Lower lobe of right lung (tissue), 2 donors: ENCODE results near the gene TM7SF2. TPM values are rescaled to one million over a fixed set of nuclear protein-coding genes. Genes with fewer than 3 reads are reported as not detected.
"Not testable (repeated sequence)": the region's sequence is repeated elsewhere in the genome, so short reads cannot be mapped to it uniquely, and the experiment has no call there.

Experiments used
- ATAC-seq, 2 donors: fragments of 200-7000 bp; cut with Tn5 transposase; one replicate each; pipeline ENCODE4 v1.9.1; 2020 to 2022; ENCODE audit warnings: mild to moderate bottlenecking in 2 of 2, moderate library complexity in 2 of 2
- DNase-seq: peaks from one replicate; pipeline ENCODE4 v3.0.0-alpha.2; 2020
- H3K27ac ChIP-seq: fragments of 200-600 bp; one replicate; pipeline ENCODE4 v1.8.0; 2022
- H3K27me3 ChIP-seq: fragments of 200-600 bp; one replicate; pipeline ENCODE4 v1.8.0; 2022; ENCODE audit warnings: low read depth
- H3K36me3 ChIP-seq: fragments of 200-600 bp; one replicate; pipeline ENCODE4 v1.8.0; 2022; ENCODE audit warnings: mild to moderate bottlenecking
- H3K4me1 ChIP-seq: fragments of 200-600 bp; one replicate; pipeline ENCODE4 v1.8.0; 2022
- H3K4me3 ChIP-seq: fragments of 200-600 bp; one replicate; pipeline ENCODE4 v1.8.0; 2022; ENCODE audit warnings: mild to moderate bottlenecking
- H3K9me3 ChIP-seq: fragments of 200-600 bp; one replicate; pipeline ENCODE4 v1.8.0; 2022
- intact Hi-C: fragments of 100-400 bp; cut with DNase I; formaldehyde crosslinking; loops from one replicate; pipeline ENCODE4 v1.11.0; 2022
- total RNA-seq: library from RNA; stranded (reverse); fragmentation: NEBNext Ultra II Directional; extraction: Animal tissue kit (Norgen Biotek cat#: 25700); gene quantifications from one replicate; pipeline ENCODE4 v1.2.1, GENCODE V29; 2021
- TF ChIP-seq, protein P1 (sequence below): fragments of 200-600 bp; IDR thresholded peaks from one replicate; pipeline ENCODE4 v1.8.0; 2022; ENCODE audit warnings: antibody characterized with exemption, mild to moderate bottlenecking
- donor health status: DM: no; HTN: yes; CAD: no; lungs with severe emphysema.

The TM7SF2 gene
- total RNA-seq, 1 donor from 2014 or later = 38.8 TPM

DNA sequence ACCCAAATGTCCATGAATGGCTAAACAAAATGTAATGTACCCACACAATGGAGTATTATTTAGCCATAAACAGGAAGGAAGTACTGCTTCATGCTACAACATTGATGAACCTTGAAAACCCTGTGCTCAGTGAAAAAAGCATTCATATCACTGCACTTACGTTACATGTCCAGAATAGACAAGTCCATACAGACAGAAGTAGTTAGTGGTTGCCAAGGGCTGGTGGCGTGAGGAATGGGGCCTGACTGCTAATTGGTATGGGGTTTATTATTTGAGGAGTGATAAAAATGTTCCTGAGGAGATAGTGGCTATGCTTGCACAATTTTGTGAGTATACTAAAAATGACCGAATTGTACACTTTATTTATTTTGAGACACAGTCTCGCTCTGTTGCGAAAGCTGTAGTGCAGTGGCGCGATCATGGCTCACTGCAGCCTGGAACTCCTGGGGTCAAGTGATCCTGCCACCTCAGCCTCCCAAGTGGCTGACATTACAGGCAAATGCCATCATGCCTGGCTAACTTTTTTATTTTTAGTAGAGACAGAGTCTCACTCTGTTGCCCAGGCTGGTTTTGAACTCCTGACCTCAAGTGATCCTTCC is 30.3 kb downstream of the TM7SF2 start:
- DNase-seq = no peak
- Histone ChIP-seq H3K9me3 (no peaks in the 10 kb centered on the region), H3K36me3 (no peaks in the 10 kb centered on the region), H3K27ac (no peak overlapping the region), H3K27me3 (no peaks in the 10 kb centered on the region), H3K4me1 (no peaks in the 10 kb centered on the region), H3K4me3 (no peak overlapping the region)
- no peak for ATAC-seq
- intact Hi-C loops = no loop called here
- TF ChIP-seq, protein P1, sequence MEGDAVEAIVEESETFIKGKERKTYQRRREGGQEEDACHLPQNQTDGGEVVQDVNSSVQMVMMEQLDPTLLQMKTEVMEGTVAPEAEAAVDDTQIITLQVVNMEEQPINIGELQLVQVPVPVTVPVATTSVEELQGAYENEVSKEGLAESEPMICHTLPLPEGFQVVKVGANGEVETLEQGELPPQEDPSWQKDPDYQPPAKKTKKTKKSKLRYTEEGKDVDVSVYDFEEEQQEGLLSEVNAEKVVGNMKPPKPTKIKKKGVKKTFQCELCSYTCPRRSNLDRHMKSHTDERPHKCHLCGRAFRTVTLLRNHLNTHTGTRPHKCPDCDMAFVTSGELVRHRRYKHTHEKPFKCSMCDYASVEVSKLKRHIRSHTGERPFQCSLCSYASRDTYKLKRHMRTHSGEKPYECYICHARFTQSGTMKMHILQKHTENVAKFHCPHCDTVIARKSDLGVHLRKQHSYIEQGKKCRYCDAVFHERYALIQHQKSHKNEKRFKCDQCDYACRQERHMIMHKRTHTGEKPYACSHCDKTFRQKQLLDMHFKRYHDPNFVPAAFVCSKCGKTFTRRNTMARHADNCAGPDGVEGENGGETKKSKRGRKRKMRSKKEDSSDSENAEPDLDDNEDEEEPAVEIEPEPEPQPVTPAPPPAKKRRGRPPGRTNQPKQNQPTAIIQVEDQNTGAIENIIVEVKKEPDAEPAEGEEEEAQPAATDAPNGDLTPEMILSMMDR = no peak

DNA sequence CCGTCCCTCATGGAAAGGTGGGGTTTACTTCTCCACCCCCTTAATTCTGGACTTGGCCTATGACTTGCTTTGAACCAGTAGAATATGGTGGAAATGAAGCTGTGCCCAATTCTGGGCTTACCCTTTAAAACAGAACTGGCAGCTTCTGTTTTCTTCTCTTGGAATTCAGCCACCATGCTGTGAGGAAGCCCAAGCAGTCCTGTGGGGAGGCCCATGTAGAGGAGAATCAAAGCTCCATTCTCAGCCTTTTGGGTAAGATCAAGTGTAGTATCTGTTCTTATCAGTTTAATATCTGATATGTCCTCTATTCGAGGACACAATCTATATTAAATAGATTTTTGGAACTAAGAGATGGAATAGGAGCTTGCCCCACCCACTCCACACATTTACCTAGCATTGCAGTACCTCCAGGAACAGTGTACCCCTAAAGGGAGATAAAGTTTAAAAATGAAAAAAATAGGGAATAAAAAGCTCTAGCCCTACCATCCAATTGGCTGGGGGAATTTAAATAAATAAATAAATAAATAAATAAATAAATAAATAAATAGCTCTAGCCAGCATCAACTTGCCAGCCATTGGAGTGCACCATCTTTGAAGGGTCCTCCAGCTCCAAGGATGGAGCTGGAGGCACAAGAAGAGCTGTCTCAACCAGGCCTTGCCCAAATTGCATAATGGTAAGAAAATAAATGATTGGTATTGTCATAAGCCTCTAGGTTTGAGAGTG is 35.8 kb downstream of the TM7SF2 start:
- H3K4me1 ChIP-seq = peaks cover 26% of the 10 kb centered on the region
- ATAC-seq (no peak), DNase-seq (no peak)
- intact Hi-C loops = no loop called here
- TF ChIP-seq, protein P1 = no peak
- no peak overlapping the region for H3K4me3 ChIP-seq
- H3K27me3 ChIP-seq = no peaks in the 10 kb centered on the region
- H3K36me3 ChIP-seq = no peaks in the 10 kb centered on the region
- no peaks in the 10 kb centered on the region for H3K9me3 ChIP-seq
- no peak overlapping the region for H3K27ac ChIP-seq

DNA sequence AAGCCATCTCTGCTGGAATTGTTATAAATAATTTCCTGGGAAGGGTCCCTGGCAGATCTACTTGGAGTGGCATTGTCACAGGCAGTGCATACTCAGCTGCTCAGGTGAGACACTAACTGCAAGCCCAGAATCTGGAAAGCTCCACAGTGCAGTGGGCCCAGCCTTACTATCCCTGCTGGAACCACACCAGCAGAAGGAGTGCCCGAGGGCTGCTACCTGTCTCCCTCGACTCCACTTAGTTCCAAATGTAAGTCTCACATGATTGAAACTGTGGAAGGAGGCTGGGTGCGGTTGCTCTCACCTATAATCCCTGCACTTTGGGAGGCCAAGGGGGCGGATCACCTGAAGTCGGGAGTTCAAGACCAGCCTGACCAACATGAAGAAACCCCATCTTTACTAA is 37.0 kb downstream of the TM7SF2 start:
- no peak overlapping the region for H3K27ac ChIP-seq
- no peaks in the 10 kb centered on the region for H3K36me3 ChIP-seq
- DNase-seq = no peak
- no peak overlapping the region for H3K4me3 ChIP-seq
- no peak for ATAC-seq
- TF ChIP-seq, protein P1 = no peak
- H3K27me3 ChIP-seq = no peaks in the 10 kb centered on the region
- intact Hi-C loops = no loop called here
- no peaks in the 10 kb centered on the region for H3K9me3 ChIP-seq
- peaks cover 26% of the 10 kb centered on the region for H3K4me1 ChIP-seq

DNA sequence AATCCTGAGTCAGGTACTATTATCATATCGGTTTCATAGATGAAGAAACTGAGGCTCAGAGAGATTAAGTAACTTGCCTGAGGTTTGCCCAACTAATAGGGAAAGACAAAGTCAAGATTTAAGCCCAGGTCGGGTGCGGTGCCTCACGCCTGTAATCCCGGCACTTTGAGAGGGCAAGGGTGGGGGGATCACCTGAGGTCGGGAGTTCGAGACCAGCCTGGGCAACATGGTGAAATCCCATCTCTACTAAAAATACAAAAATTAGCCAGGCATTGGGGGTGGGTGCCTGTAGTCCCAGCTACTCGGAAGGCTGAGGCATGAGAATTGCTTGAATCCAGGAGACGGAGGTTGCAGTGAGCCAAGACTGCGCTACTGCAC is 38.4 kb downstream of the TM7SF2 start:
- Histone ChIP-seq H3K4me1 (peaks cover 26% of the 10 kb centered on the region), H3K27ac (peak overlapping the region; percentile 72)
- ATAC-seq, H3K36me3 ChIP-seq, H3K4me3 ChIP-seq, H3K9me3 ChIP-seq, H3K27me3 ChIP-seq, intact Hi-C loops, DNase-seq: not testable (repeated sequence)

DNA sequence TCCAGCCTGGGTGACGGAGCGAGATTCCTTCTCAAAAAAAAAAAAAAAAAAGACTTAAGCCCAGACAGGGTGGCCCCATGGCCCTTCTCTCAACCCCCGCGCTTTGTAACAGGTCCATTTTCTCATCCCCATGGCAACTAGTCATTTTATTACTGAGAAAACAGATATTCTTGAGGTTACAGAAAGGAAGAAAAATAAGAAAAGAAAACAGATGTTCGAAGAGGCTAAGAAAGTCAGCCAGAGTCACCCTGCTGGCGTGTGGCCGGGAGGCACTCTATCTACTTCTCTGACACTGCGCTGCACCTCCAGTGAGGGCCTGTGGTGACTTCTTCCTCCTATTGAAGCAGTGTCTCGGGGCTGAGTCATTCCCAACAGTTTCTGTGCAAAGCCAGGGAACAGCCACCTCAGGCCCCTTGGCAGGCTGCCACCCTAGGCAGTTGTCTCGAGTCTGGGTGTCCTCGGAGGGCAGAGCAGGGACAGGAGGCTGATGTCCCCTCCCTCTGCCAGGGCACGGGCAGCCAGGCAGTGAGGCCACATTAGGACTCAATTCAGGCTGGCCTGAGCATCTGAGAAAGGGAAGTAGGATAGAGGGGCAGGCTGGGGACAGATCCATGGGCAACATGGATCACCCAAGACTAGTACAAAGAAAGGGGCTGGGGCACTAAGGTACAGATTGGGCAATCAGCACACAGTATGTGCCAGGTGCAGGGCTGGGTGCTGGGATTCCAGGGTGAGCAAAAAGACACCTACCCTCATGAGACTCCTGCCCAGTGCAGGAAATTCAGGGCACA is 39.0 kb downstream of the TM7SF2 start:
- Histone ChIP-seq H3K27ac (peak overlapping the region; percentile 72), H3K36me3 (no peaks in the 10 kb centered on the region), H3K9me3 (no peaks in the 10 kb centered on the region), H3K4me1 (peaks cover 26% of the 10 kb centered on the region), H3K4me3 (no peak overlapping the region), H3K27me3 (no peaks in the 10 kb centered on the region)
- intact Hi-C loops = no loop called here
- ATAC-seq (peak; percentile 96 to 97), DNase-seq (peak; percentile 92)
- TF ChIP-seq, protein P1 = no peak
